HG02884 (cell line): ENCODE data around the gene ATG4D.
"Not testable (repeated sequence)": the region's sequence is repeated elsewhere in the genome, so short reads cannot be mapped to it uniquely, and the experiment has no call there.

Experiments
- ATAC-seq: cut with Tn5 transposase; IDR thresholded peaks from one replicate; pipeline ENCODE4 v1.9.1; 2021; ENCODE audit warnings: mild to moderate bottlenecking, moderate library complexity; ENCODE audit not compliant: unreplicated experiment

Gene ATG4D

DNA sequence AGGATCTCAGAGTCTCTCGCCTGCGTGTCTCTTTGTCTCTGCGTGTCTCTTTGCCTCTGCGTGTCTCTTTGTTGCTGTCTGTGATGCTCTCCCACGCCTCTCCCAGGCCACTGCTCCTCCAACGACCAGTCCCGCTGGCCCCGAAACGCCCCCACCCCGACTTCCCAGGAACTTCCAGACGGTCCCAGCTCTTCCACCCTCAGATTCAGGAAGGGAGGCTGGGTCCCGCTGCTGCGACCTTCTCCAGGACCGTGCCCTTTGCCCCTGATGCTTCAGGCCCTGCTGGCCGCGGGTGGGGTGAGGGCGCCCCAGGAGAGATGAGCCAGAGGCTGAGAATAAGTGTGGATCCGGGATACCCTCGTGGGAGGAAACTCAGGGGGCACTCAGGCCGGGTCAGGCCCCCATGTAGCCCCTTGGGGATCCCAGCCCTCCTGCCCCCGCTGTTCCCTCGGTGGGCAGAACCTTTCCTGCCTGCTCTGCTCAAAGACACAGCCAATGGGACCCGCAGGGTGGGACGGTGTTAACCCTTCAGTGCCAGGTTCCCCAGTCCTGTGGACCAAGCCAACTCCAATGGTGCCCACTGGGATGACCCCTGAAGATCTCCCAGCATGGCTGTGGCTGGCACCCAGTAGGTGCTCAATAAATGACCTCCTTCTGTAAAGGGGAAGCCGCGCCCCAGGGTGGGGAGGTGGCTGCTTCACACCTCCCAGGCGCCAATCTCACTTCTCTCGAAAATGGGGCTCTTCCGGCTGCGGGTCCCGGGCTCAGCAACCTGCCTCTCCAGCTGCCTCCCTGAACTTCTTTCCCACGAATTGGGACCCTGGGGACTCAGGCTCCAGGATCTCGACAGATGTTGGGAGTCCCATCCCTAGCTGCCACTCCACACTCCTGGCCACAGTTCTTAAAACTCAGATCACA, 25.0 kb upstream of the ATG4D start:
- no peak for ATAC-seq

- ATAC-seq: no peak
Observed at GRCh38 chr19:10519421-10519820, 24.3 kb upstream of the ATG4D start.

- ATAC-seq: no peak
Observed at GRCh38 chr19:10520652-10521318, 22.9 kb upstream of the ATG4D start.

DNA sequence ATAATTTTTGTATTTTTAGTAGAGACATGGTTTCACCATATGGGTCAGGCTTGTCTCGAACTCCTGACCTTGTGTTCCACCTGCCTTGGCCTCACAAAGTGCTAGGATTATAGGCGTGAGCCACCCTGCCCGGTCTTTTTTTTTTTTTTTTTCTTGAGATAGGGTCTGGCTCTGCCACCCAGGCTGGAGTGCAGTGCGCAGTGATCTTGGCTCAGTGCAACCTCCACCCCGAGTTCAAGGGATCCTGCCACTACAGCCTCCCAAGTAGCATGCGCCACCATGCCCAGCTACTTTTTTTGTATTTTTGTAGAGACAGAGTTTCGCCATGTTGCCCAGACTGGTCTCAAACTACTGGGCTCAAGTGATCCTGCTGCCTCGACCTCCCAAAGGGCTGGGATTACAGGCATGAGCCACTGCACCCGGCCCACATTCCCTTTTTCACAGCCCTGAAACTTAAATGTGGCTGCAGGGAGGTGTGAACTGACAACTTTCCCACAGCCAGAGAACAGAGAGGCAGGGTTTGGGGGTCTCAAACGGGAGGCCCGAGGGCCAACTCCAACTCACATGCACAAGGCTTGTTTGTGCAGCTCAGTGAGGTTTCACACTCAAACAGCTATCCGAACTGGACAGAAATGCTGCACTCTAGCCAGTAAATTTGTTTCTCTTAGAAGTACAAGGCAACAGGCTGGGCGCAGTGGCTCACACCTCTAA, 22.1 kb upstream of the ATG4D start:
- no peak for ATAC-seq

DNA sequence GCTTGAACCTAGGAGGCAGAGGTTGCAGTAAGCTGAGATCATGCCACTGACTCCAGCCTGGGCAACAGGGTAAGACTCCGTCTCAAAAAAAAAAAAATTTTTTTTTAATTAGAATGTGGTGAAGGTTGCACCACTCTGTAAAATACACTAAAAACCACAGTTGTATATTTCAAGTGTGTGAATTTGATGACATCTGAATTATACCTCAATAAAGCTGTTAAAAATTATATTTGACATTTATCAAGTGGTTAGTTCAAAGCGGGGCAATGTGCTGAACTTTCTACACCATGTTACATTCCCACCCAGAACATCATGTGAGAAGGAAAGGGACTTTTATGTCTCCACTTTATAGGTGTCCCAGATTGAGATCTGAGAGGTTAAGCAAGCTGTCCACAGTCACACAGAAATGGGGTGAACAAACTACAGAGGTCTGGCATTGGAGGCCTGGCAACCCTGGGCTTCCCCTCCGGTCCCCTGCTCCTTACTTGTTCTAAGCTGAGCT, 20.5 kb upstream of the ATG4D start:
- ATAC-seq: no peak

- ATAC-seq: no peak
Observed at GRCh38 chr19:10525636-10526035, 18.1 kb upstream of the ATG4D start.

DNA sequence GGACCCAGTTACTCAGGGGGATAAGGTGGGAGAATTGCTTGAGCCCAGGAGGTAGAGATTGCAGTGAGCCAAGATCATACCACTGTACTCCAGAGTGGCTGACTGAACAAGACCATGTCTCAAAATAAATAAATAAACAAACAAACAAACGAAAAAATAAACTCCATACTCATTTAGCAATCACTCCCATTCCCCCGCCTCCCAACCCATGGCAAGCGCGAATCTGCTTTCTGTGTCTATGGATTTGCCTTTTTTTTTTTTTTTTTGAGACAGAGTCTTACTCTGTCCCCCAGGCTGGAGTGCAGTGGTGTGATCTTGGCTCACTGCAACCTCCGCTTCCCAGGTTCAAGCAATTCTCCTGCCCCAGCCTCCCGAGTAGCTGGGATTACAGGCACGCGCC, 16.8 kb upstream of the ATG4D start:
- ATAC-seq: not testable (repeated sequence)

DNA sequence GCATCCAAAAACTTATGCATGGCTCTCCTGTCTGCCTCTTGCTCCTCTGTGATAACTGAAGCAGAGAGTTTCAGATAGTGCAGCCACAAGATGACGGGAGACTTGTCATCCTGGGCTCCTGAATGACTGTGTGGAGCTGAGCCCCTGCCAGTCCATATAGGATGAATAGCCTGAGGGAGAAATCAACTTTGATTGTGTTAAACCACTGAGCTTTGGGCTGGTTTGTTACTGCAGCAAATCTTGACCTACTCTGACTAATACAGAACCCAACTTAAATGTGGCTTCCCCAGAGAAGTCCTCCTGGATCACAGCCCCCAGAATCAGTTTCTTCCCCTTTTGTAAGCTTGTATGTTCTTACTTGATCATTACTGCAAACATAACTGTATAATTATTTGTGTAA, 11.2 kb upstream of the ATG4D start:
- no peak for ATAC-seq

DNA sequence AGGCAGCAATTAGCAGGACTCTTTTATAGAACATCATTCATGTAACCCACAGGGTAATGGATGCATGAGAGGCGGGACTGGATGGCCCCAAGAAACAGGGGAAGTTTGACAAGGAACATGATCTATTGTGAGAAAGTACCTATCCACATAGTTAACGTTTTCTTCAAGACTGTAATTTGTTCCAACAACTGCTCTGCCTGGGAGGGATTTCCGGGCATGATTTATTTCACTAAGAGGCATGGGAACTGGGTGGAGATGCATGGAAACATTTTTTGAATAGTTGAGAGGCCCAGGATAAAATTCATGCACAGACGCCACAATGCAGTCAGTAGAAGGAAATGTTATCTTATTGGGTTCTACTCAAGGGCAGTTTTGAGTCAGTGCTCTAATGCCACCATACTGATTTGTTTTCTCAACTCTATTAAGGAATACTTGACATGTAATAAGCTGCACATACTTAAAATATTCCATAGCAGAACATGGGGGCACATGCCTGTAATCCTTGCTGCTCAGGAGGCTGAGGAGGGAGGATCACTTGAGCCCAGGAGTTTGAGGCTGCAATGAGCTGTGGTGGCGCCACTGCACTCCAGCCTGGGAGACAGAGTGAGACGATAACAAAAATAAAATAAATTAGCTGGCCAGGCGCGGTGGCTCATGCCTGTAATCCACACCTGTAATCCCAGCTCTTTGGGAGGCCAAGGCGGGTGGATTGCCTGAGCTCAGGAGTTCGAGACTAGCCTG, 9.9 kb upstream of the ATG4D start:
- ATAC-seq: no peak

GRCh38 chr19:10535613-10536012, 8.1 kb upstream of the ATG4D start:
- ATAC-seq: no peak

GRCh38 chr19:10537668-10538067, 6.0 kb upstream of the ATG4D start:
- ATAC-seq: no peak

DNA sequence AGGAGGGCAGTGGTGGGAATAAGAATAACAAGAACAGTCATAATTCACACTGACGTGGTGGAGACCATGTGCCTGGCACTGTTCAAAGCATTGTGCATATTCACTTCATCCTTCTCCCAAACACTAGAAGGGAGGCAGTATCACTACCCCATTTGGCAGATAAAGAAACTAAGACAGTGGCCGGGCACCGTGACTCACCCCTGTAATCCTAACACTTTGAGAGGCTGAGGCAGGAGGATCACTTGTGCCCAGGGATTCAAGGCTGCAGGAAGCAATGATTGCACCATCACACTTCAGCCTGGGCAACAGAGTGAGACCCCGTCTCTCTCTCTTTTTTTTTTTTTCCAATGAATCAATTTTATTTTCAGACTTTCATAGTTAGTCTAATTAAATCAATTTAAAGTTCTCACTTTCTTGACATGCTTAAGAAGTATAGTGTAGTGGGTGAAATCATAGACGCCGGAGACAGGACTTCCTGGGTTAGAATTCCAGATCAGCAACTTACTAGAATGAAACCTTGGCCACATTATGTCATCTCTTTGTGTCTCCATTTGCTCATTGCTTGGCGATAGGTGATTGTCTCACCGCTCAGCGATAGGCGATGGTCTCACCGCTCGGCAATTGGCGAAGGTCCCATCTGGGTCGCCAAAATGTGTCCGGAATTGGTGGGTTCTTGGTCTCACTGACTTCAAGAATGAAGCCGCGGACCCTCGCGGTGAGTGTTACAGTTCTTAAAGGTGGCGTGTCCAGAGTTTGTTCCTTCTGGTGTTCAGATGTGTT, 5.3 kb upstream of the ATG4D start:
- ATAC-seq: no peak

DNA sequence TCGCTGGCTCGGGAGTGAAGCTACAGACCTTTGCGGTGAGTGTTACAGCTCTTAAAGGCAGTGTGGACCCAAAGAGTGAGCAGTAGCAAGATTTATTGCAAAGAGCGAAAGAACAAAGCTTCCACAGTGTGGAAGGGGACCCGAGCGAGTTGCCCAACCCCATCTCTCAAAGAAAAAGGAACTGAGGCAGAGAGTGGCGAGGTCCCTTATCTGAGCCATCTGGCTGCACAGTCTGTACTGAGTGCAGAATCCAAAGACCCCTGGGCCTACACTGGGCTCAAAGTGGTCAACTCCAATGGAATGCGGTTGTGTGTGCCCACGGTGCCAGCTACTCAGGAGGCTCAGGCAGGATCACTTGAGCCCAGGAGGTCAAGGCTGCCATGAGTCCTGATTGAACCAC, 4.7 kb upstream of the ATG4D start:
- ATAC-seq: not testable (repeated sequence)

DNA sequence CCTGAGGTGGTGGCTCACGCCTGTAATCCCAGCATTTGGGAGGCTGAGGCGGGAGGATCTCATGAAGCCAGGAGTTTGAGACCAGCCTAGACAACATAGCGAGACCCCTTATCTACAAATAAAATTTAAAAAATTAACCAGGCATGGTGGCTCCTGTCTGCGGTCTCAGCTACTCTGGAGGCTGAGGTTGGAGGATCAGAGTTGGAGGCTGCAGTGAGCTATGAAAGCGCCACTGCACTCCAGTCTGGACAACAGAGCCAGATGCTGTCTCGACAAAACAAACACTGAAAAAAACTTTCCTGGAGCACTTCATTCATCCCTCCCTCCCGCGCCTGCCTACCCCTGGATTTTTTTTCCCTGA, 665 bp upstream of the ATG4D start:
- no peak for ATAC-seq

DNA sequence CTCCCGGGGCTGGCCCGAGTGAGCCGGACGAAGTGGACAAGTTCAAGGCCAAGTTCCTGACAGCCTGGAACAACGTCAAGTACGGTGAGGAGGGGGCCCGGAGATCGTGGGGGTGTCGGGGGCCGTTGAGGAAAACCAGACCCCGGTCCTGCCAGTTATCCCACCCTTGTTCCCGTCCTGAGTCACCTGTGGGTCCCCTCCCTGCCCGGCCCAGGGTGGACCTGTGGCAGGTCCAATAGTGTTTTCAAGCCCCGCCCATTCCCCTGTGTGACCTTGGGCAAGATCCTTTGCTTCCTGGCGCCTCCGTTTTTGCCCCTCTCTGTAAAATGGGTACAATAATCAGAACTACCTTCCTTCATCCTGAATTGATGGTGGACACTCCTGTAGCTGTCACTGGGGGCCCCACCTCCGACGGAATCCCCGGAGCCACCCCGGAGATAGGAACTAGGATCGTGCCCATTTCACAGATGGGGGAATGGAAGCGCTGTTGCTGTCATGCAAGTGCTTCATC, 593 bp downstream of the ATG4D start:
- no peak for ATAC-seq

GRCh38 chr19:10544753-10545251, 1.1 kb downstream of the ATG4D start:
- no peak for ATAC-seq

DNA sequence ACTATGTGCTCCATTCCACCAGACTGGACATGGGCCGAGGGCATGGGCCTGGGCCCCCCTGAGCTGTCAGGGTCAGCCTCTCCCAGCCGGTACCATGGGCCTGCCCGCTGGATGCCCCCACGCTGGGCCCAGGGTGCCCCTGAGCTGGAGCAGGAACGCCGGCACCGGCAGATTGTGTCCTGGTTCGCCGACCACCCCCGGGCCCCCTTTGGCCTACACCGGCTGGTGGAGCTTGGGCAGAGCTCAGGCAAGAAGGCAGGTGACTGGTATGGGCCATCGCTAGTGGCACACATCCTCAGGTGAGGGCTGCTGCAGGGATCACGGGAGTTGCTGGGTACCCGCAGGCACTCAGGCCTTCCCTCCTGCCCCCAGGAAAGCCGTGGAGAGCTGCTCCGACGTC, 3.1 kb downstream of the ATG4D start:
- ATAC-seq: no peak

DNA sequence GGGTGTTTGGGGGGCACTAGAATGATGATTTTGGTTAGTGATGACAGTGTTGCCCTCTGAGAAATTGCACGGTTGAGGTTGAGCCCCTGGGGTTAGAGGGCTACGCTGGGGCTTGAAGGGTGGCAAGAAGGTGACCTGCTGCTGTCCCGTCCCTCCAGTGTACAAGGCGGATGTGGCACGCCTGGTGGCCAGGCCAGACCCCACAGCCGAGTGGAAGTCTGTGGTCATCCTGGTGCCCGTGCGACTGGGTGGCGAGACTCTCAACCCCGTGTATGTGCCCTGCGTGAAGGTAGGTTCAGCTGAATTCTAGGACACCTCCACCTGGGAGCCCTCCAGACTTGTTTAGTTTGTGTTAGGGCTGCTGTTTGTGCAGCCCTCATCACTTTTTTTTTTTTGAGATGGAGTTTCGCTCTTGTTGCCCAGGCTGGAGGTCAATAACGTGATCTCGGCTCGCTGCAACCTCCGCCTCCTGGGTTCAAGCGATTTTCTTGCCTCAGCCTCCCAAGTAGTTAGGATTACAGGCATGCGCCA, 5.1 kb downstream of the ATG4D start:
- ATAC-seq: no peak

GRCh38 chr19:10549733-10550132, 6.0 kb downstream of the ATG4D start:
- no peak for ATAC-seq
